ENCODE data around the gene CD2AP.

- TF ChIP-seq POLR2A (IDR thresholded peaks at IDR 0.05) (no peak), CTCF (IDR thresholded peaks at IDR 0.05) (no peak), EP300 (IDR thresholded peaks at IDR 0.05) (no peak)
Observed at GRCh38 chr6:47628448-47629272, 151.1 kb downstream of the CD2AP start.
